Loucy (cell line): ENCODE data around the gene DBH.

Experiments
- EZH2phosphoT487 ChIP-seq: fragments of 200-600 bp; IDR thresholded peaks from 2 replicates; pipeline ENCODE4 v1.6.1; 2018; ENCODE audit warnings: antibody characterized with exemption, mild to moderate bottlenecking, moderate library complexity, borderline replicate concordance
- TF ChIP-seq, protein P1 (sequence below): fragments of 200-600 bp; sonication (generic); conservative IDR thresholded peaks from 2 replicates; pipeline ENCODE4 v1.5.1; 2014; ENCODE audit warnings: mild to moderate bottlenecking, antibody characterized with exemption, low read length

DNA sequence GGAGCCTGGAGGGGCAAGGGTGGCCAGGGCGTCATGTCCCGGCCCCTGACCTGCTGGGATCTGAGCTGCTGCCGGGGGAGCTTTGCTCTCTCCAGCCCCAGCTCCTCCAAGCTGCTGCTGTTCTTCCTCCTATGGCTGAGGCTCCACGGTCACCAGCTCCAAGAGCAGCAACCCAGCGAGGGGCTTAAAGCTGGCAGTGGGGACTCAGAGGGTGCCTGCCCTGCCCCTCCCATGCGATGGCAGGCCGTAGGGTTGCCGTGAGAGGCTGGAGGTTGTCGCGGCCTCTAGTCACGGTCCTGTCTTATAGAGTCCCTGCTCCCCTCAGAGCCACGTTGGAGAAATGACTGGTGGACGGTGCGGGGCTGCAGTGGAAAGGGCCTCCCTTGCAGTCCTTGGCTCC is 19.5 kb downstream of the DBH start:
- TF ChIP-seq, protein P1, sequence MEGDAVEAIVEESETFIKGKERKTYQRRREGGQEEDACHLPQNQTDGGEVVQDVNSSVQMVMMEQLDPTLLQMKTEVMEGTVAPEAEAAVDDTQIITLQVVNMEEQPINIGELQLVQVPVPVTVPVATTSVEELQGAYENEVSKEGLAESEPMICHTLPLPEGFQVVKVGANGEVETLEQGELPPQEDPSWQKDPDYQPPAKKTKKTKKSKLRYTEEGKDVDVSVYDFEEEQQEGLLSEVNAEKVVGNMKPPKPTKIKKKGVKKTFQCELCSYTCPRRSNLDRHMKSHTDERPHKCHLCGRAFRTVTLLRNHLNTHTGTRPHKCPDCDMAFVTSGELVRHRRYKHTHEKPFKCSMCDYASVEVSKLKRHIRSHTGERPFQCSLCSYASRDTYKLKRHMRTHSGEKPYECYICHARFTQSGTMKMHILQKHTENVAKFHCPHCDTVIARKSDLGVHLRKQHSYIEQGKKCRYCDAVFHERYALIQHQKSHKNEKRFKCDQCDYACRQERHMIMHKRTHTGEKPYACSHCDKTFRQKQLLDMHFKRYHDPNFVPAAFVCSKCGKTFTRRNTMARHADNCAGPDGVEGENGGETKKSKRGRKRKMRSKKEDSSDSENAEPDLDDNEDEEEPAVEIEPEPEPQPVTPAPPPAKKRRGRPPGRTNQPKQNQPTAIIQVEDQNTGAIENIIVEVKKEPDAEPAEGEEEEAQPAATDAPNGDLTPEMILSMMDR = no peak
- TF ChIP-seq EZH2phosphoT487 = no peak
